Right cardiac atrium (tissue), 5 donors: ENCODE data around the gene MAN1A2. TPM values are rescaled to one million over a fixed set of nuclear protein-coding genes. Genes with fewer than 3 reads are reported as not detected.
"Not testable (repeated sequence)": the region's sequence is repeated elsewhere in the genome, so short reads cannot be mapped to it uniquely, and the experiment has no call there.

Source experiments
- ATAC-seq, 2 donors: fragments of 200-7000 bp; cut with Tn5 transposase; one replicate each; pipeline versions ENCODE4 v1.8.0 to v1.9.1; 2020; ENCODE audit warnings: moderate library complexity in 2 of 2, mild to moderate bottlenecking in 1 of 2
- DNase-seq, 3 donors: peaks; one replicate each; pipeline ENCODE4 v3.0.0-alpha.2; 2020
- H3K27ac ChIP-seq: one replicate; pipeline ENCODE4 v1.5.1; 2013; ENCODE audit warnings: mild to moderate bottlenecking, low read length, control low read depth, moderate library complexity
- H3K27me3 ChIP-seq: one replicate; pipeline ENCODE4 v1.6.1; 2013; ENCODE audit not compliant: control insufficient read depth, insufficient read depth
- H3K4me1 ChIP-seq: one replicate; pipeline ENCODE4 v1.6.1; 2013; ENCODE audit warnings: low read length; ENCODE audit not compliant: control insufficient read depth, insufficient read depth
- H3K4me3 ChIP-seq: one replicate; pipeline ENCODE4 v1.5.1; 2013; ENCODE audit warnings: low read length, control low read depth
- H3K9me3 ChIP-seq: one replicate; pipeline ENCODE4 v1.6.1; 2013; ENCODE audit warnings: low read length; ENCODE audit not compliant: control insufficient read depth
- WGBS: extraction: QIAGEN DNeasy Blood & Tissue Kit; methylation state at CpG from one replicate; pipeline ENCODE4 v1.1.7; 2013; 5-methylcytosine and 5-hydroxymethylcytosine counted together
- intact Hi-C, 4 donors: fragments of 100-400 bp; cut with DNase I; formaldehyde crosslinking; loops; one replicate each; pipeline versions ENCODE4 v1.11.0 to v1.14.0; 2022 to 2023
- long read RNA-seq, 4 donors: library from polyadenylated mRNA; unstranded; transcript quantifications; one replicate each; pipeline ENCODE4 v2.0.0, GENCODE V29; 2020 to 2021
- polyA plus RNA-seq: library from polyadenylated mRNA; stranded (reverse); fragments of 200-250 nt; gene quantifications from one replicate; pipeline ENCODE4 v1.2.3, GENCODE V29; 2013
- total RNA-seq, 4 donors: library from RNA; stranded (reverse); fragmentation: NEBNext Ultra II Directional; extraction: Animal tissue kit (Norgen Biotek cat#: 25700); gene quantifications; one replicate each; pipeline ENCODE4 v1.2.1, GENCODE V29; 2021
- donor health status: healthy with polysubstance abuse.
- donor health status: DM: no; HTN: yes; CAD: no.
- donor health status: DM: no; HTN: no; CAD: no.
- donor health status: DM: no; HTN: yes; CAD: no; lungs with severe emphysema.
- donor health status: DM: yes; HTN: yes; CAD: no.

The MAN1A2 gene
- 10 to 100 TPM; 38.1 to 49.0 (median 45.5) TPM for total RNA-seq
- polyA plus RNA-seq: 8.8 TPM
- long read RNA-seq, donor 1, full-length matches to known transcripts: 6 of 51 reads
- long read RNA-seq, donor 1, partial matches to known transcripts: 42 of 51 reads
- long read RNA-seq, donor 1, other reads (novel, unspliced or antisense): 3 of 51 reads
- long read RNA-seq, donor 2, full-length matches to known transcripts: 2 of 7 reads
- long read RNA-seq, donor 2, partial matches to known transcripts: 1 of 7 reads
- long read RNA-seq, donor 2, other reads (novel, unspliced or antisense): 4 of 7 reads
- long read RNA-seq, donor 3, full-length matches to known transcripts: 9 of 48 reads
- long read RNA-seq, donor 3, partial matches to known transcripts: 31 of 48 reads
- long read RNA-seq, donor 3, other reads (novel, unspliced or antisense): 8 of 48 reads
- long read RNA-seq, donor 4, full-length matches to known transcripts: 5 of 14 reads
- long read RNA-seq, donor 4, partial matches to known transcripts: 6 of 14 reads
- long read RNA-seq, donor 4, other reads (novel, unspliced or antisense): 3 of 14 reads

GRCh38 chr1:117367046-117368025, at the start of gene MAN1A2:
TSS of gene MAN1A2 (plus strand) at chr1:117367449. CDS start at chr1:117368184, 735 bp downstream.
- intact Hi-C loops: loop anchor here in 1 of 4 donors (10.0 kb wide), 1 partner anchor 243 kb away; the partner anchor contains the start of gene TRIM45
- WGBS: under 1% methylated on average over 88 of the region's 93 CpGs
- ATAC-seq (peak; percentile 96 to 97), DNase-seq (peak; percentile 91 to 96 (median 96))
- Histone ChIP-seq H3K9me3 (no peaks in the 10 kb centered on the region), H3K4me1 (peaks cover 9% of the 10 kb centered on the region), H3K27me3 (no peaks in the 10 kb centered on the region), H3K4me3 (peak within 1 kb of the TSS; percentile 75), H3K27ac (peak within 1 kb of the TSS; percentile 90)

GRCh38 chr1:117318011-117318410, 49.2 kb upstream of the MAN1A2 start:
- Histone ChIP-seq H3K9me3 (no peaks in the 10 kb centered on the region), H3K27ac (no peak overlapping the region), H3K4me1 (no peaks in the 10 kb centered on the region), H3K27me3 (no peaks in the 10 kb centered on the region), H3K4me3 (no peak overlapping the region)
- no peak for DNase-seq
- intact Hi-C loops: no loop called here
- WGBS: 89% methylated on average over 1 of the region's 1 CpG
- ATAC-seq: no peak

- ATAC-seq: no peak
- Histone ChIP-seq H3K4me1 (no peaks in the 10 kb centered on the region), H3K27me3 (no peaks in the 10 kb centered on the region), H3K9me3 (no peaks in the 10 kb centered on the region), H3K27ac (no peak overlapping the region), H3K4me3 (no peak overlapping the region)
- 81% methylated on average over 3 of the region's 3 CpGs for WGBS
- no peak for DNase-seq
- intact Hi-C loops: no loop called here
Observed at GRCh38 chr1:117318426-117318825, 48.8 kb upstream of the MAN1A2 start.

GRCh38 chr1:117320515-117320914, 46.7 kb upstream of the MAN1A2 start:
- intact Hi-C loops: no loop called here
- DNase-seq: no peak
- Histone ChIP-seq H3K27ac (no peak overlapping the region), H3K9me3 (no peaks in the 10 kb centered on the region), H3K27me3 (no peaks in the 10 kb centered on the region), H3K4me1 (no peaks in the 10 kb centered on the region), H3K4me3 (no peak overlapping the region)
- no peak for ATAC-seq
- 100% methylated on average over 1 of the region's 1 CpG for WGBS

- peak in 1 of 3 donors; percentile 37 for DNase-seq
- intact Hi-C loops: no loop called here
- Histone ChIP-seq H3K9me3 (no peaks in the 10 kb centered on the region), H3K27me3 (no peaks in the 10 kb centered on the region), H3K4me3 (no peak overlapping the region), H3K27ac (peak overlapping the region; percentile 61), H3K4me1 (no peaks in the 10 kb centered on the region)
- peak; percentile 67 to 86 for ATAC-seq
- WGBS: 27% methylated on average over 5 of the region's 5 CpGs
Observed at GRCh38 chr1:117321680-117322609, 45.3 kb upstream of the MAN1A2 start.

GRCh38 chr1:117324357-117324756, 42.9 kb upstream of the MAN1A2 start:
- H3K4me1 ChIP-seq: no peaks in the 10 kb centered on the region
- DNase-seq (no peak), ATAC-seq (no peak)
- intact Hi-C loops: no loop called here
- WGBS: 67% methylated on average over 3 of the region's 3 CpGs
- no peaks in the 10 kb centered on the region for H3K9me3 ChIP-seq
- no peak overlapping the region for H3K27ac ChIP-seq
- no peaks in the 10 kb centered on the region for H3K27me3 ChIP-seq
- H3K4me3 ChIP-seq: no peak overlapping the region

GRCh38 chr1:117326035-117326434, 41.2 kb upstream of the MAN1A2 start:
- H3K9me3 ChIP-seq, H3K4me1 ChIP-seq, ATAC-seq, H3K27me3 ChIP-seq, intact Hi-C loops, H3K27ac ChIP-seq, DNase-seq, H3K4me3 ChIP-seq: not testable (repeated sequence)
- 93% methylated on average over 6 of the region's 6 CpGs for WGBS

GRCh38 chr1:117327011-117327410, 40.2 kb upstream of the MAN1A2 start:
- no peak for DNase-seq
- Histone ChIP-seq H3K27me3 (no peaks in the 10 kb centered on the region), H3K4me1 (no peaks in the 10 kb centered on the region), H3K4me3 (no peak overlapping the region), H3K27ac (no peak overlapping the region), H3K9me3 (no peaks in the 10 kb centered on the region)
- intact Hi-C loops: no loop called here
- no peak for ATAC-seq

GRCh38 chr1:117335376-117336086, 31.7 kb upstream of the MAN1A2 start:
- intact Hi-C loops: no loop called here
- Histone ChIP-seq H3K27me3 (no peaks in the 10 kb centered on the region), H3K4me1 (no peaks in the 10 kb centered on the region), H3K27ac (no peak overlapping the region), H3K9me3 (no peaks in the 10 kb centered on the region), H3K4me3 (no peak overlapping the region)
- DNase-seq (no peak), ATAC-seq (no peak)
- WGBS: 90% methylated on average over 4 of the region's 4 CpGs
